HUES64 (cell line): ENCODE results near the gene COX10.

Experiments used
- H3K27ac ChIP-seq: 2 replicates; pipeline ENCODE4 v1.7.0; 2013; ENCODE audit warnings: low read depth, low read length, inconsistent platforms
- H3K27me3 ChIP-seq: 2 replicates; pipeline ENCODE4 v1.6.1; 2013; ENCODE audit warnings: mild to moderate bottlenecking, low read length; ENCODE audit not compliant: insufficient read depth
- H3K36me3 ChIP-seq: 2 replicates; pipeline ENCODE4 v1.6.1; 2013; ENCODE audit warnings: mild to moderate bottlenecking, low read length; ENCODE audit not compliant: insufficient read depth
- H3K4me1 ChIP-seq: 2 replicates; pipeline ENCODE4 v1.6.1; 2013; ENCODE audit warnings: mild to moderate bottlenecking, low read length, moderate library complexity; ENCODE audit not compliant: insufficient read depth
- H3K4me3 ChIP-seq: 2 replicates; pipeline ENCODE4 v1.5.1; 2013; ENCODE audit warnings: mild to moderate bottlenecking, low read length, moderate library complexity
- H3K9ac ChIP-seq: 2 replicates; pipeline ENCODE4 v1.6.1; 2013; ENCODE audit warnings: mild to moderate bottlenecking, low read depth, low read length
- H3K9me3 ChIP-seq: 2 replicates; pipeline ENCODE4 v1.6.1; 2013; ENCODE audit warnings: low read depth, low read length; ENCODE audit not compliant: insufficient read depth
- WGBS: fragments of 150-250, 120-280 bp; methylation state at CpG from one replicate; pipeline ENCODE4 v1.1.7; 2013; ENCODE audit warnings: missing lambda C conversion rate; 5-methylcytosine and 5-hydroxymethylcytosine counted together

COX10 gene

GRCh38 chr17:14123619-14124278 is 54.4 kb downstream of the COX10 start:
- Histone ChIP-seq H3K36me3 (no peaks in the 10 kb centered on the region), H3K9me3 (no peaks in the 10 kb centered on the region), H3K27ac (no peak overlapping the region), H3K9ac (no peak overlapping the region), H3K4me3 (no peak overlapping the region), H3K27me3 (no peaks in the 10 kb centered on the region), H3K4me1 (peaks cover 35% of the 10 kb centered on the region)
- 92% methylated on average over 4 of the region's 5 CpGs for WGBS

GRCh38 chr17:14124854-14125253 is 55.5 kb downstream of the COX10 start:
- H3K27me3 ChIP-seq: no peaks in the 10 kb centered on the region
- 87% methylated on average over 4 of the region's 4 CpGs for WGBS
- H3K27ac ChIP-seq: no peak overlapping the region
- peaks cover 44% of the 10 kb centered on the region for H3K4me1 ChIP-seq
- H3K9ac ChIP-seq: no peak overlapping the region
- H3K4me3 ChIP-seq: no peak overlapping the region
- no peaks in the 10 kb centered on the region for H3K9me3 ChIP-seq
- H3K36me3 ChIP-seq: no peaks in the 10 kb centered on the region

- WGBS: 87% methylated on average over 4 of the region's 6 CpGs
- no peaks in the 10 kb centered on the region for H3K9me3 ChIP-seq
- H3K27me3 ChIP-seq: no peaks in the 10 kb centered on the region
- H3K4me1 ChIP-seq: peaks cover 52% of the 10 kb centered on the region
- no peak overlapping the region for H3K9ac ChIP-seq
- H3K36me3 ChIP-seq: no peaks in the 10 kb centered on the region
- no peak overlapping the region for H3K4me3 ChIP-seq
- no peak overlapping the region for H3K27ac ChIP-seq
Observed at GRCh38 chr17:14125518-14126137, 56.3 kb downstream of the COX10 start.

GRCh38 chr17:14133104-14133503 is 63.8 kb downstream of the COX10 start:
- Histone ChIP-seq H3K27me3 (no peaks in the 10 kb centered on the region), H3K4me1 (peaks cover 75% of the 10 kb centered on the region), H3K9me3 (no peaks in the 10 kb centered on the region), H3K4me3 (no peak overlapping the region), H3K9ac (no peak overlapping the region), H3K36me3 (no peaks in the 10 kb centered on the region), H3K27ac (no peak overlapping the region)

- H3K27ac ChIP-seq: no peak overlapping the region
- no peaks in the 10 kb centered on the region for H3K9me3 ChIP-seq
- no peaks in the 10 kb centered on the region for H3K36me3 ChIP-seq
- H3K9ac ChIP-seq: no peak overlapping the region
- WGBS: 94% methylated on average over 1 of the region's 2 CpGs
- peaks cover 69% of the 10 kb centered on the region for H3K4me1 ChIP-seq
- no peaks in the 10 kb centered on the region for H3K27me3 ChIP-seq
- H3K4me3 ChIP-seq: no peak overlapping the region
Observed at GRCh38 chr17:14134456-14134855, 65.2 kb downstream of the COX10 start.

- no peak overlapping the region for H3K27ac ChIP-seq
- H3K27me3 ChIP-seq: no peaks in the 10 kb centered on the region
- 87% methylated on average over 3 of the region's 4 CpGs for WGBS
- peaks cover 57% of the 10 kb centered on the region for H3K4me1 ChIP-seq
- H3K36me3 ChIP-seq: no peaks in the 10 kb centered on the region
- H3K9ac ChIP-seq: no peak overlapping the region
- no peak overlapping the region for H3K4me3 ChIP-seq
- H3K9me3 ChIP-seq: no peaks in the 10 kb centered on the region
Observed at GRCh38 chr17:14135906-14136590, 66.7 kb downstream of the COX10 start.

GRCh38 chr17:14138649-14139048 is 69.3 kb downstream of the COX10 start:
- Histone ChIP-seq H3K9ac (no peak overlapping the region), H3K27ac (no peak overlapping the region), H3K9me3 (no peaks in the 10 kb centered on the region), H3K4me1 (peaks cover 61% of the 10 kb centered on the region), H3K4me3 (no peak overlapping the region), H3K27me3 (no peaks in the 10 kb centered on the region), H3K36me3 (no peaks in the 10 kb centered on the region)
- WGBS: 94% methylated on average over 6 of the region's 7 CpGs

GRCh38 chr17:14143688-14144087 is 74.4 kb downstream of the COX10 start:
- Histone ChIP-seq H3K4me3 (no peak overlapping the region), H3K27me3 (no peaks in the 10 kb centered on the region), H3K36me3 (no peaks in the 10 kb centered on the region), H3K27ac (peak overlapping the region; percentile 27), H3K4me1 (peaks cover 40% of the 10 kb centered on the region), H3K9me3 (no peaks in the 10 kb centered on the region), H3K9ac (no peak overlapping the region)
- WGBS: 94% methylated on average over 3 of the region's 3 CpGs

- Histone ChIP-seq H3K9me3 (no peaks in the 10 kb centered on the region), H3K27me3 (no peaks in the 10 kb centered on the region), H3K27ac (no peak overlapping the region), H3K4me3 (no peak overlapping the region), H3K36me3 (no peaks in the 10 kb centered on the region), H3K9ac (no peak overlapping the region), H3K4me1 (peaks cover 38% of the 10 kb centered on the region)
- 93% methylated on average over 3 of the region's 4 CpGs for WGBS
Observed at GRCh38 chr17:14144508-14144907, 75.2 kb downstream of the COX10 start.

GRCh38 chr17:14149751-14150150 is 80.4 kb downstream of the COX10 start:
- no peak overlapping the region for H3K4me3 ChIP-seq
- no peaks in the 10 kb centered on the region for H3K36me3 ChIP-seq
- H3K9me3 ChIP-seq: no peaks in the 10 kb centered on the region
- WGBS: 95% methylated on average over 5 of the region's 5 CpGs
- H3K4me1 ChIP-seq: peaks cover under 1% of the 10 kb centered on the region
- no peaks in the 10 kb centered on the region for H3K27me3 ChIP-seq
- no peak overlapping the region for H3K9ac ChIP-seq
- no peak overlapping the region for H3K27ac ChIP-seq

GRCh38 chr17:14150619-14151018 is 81.3 kb downstream of the COX10 start:
- 85% methylated on average over 2 of the region's 2 CpGs for WGBS
- Histone ChIP-seq H3K27me3 (no peaks in the 10 kb centered on the region), H3K4me3 (no peak overlapping the region), H3K9me3 (no peaks in the 10 kb centered on the region), H3K27ac (no peak overlapping the region), H3K36me3 (no peaks in the 10 kb centered on the region), H3K4me1 (no peaks in the 10 kb centered on the region), H3K9ac (no peak overlapping the region)
